H9 (cell line): ENCODE measurements around the gene PSMB1. TPM values are rescaled to one million over a fixed set of nuclear protein-coding genes. Genes with fewer than 3 reads are reported as not detected.

Source experiments
- DNase-seq: peaks from one replicate; pipeline ENCODE4 v3.0.0-alpha.2; 2017
- H2AFZ ChIP-seq: one replicate; pipeline ENCODE4 v1.6.1; 2013; ENCODE audit warnings: mild to moderate bottlenecking, low read length, control low read depth, moderate library complexity
- H2AK5ac ChIP-seq: 2 replicates; pipeline ENCODE4 v1.6.1; 2013; ENCODE audit warnings: low read length, control low read depth, mixed read lengths; ENCODE audit not compliant: insufficient read length
- H2BK120ac ChIP-seq: one replicate; pipeline ENCODE4 v1.6.1; 2013; ENCODE audit warnings: low read depth, mild to moderate bottlenecking, low read length, control low read depth, inconsistent platforms; ENCODE audit not compliant: poor library complexity, severe bottlenecking
- H2BK12ac ChIP-seq: 2 replicates; pipeline ENCODE4 v1.6.1; 2013; ENCODE audit warnings: low read length, control low read depth, mixed read lengths, low read depth; ENCODE audit not compliant: insufficient read length
- H2BK15ac ChIP-seq: 2 replicates; pipeline ENCODE4 v1.6.1; 2013; ENCODE audit warnings: low read depth, low read length, control low read depth
- H2BK20ac ChIP-seq: one replicate; pipeline ENCODE4 v1.6.1; 2013; ENCODE audit warnings: low read depth, mild to moderate bottlenecking, low read length, control low read depth, inconsistent platforms; ENCODE audit not compliant: poor library complexity, severe bottlenecking
- H2BK5ac ChIP-seq: 2 replicates; pipeline ENCODE4 v1.6.1; 2013; ENCODE audit warnings: low read length, control low read depth, mixed read lengths; ENCODE audit not compliant: insufficient read length
- H3K14ac ChIP-seq: 2 replicates; pipeline ENCODE4 v1.6.1; 2013; ENCODE audit warnings: low read length, control low read depth; ENCODE audit not compliant: insufficient read depth
- H3K18ac ChIP-seq: 2 replicates; pipeline ENCODE4 v1.6.1; 2013; ENCODE audit warnings: low read depth, mild to moderate bottlenecking, mixed read lengths, low read length, control low read depth; ENCODE audit not compliant: insufficient read length
- H3K23ac ChIP-seq: 2 replicates; pipeline ENCODE4 v1.6.1; 2013; ENCODE audit warnings: low read length, control low read depth, mixed read lengths, low read depth; ENCODE audit not compliant: insufficient read length
- H3K23me2 ChIP-seq: 2 replicates; pipeline ENCODE4 v1.6.1; 2013; ENCODE audit warnings: low read depth, mild to moderate bottlenecking, mixed read lengths, low read length, control low read depth; ENCODE audit not compliant: insufficient read length, poor library complexity, severe bottlenecking
- H3K27ac ChIP-seq: 2 replicates; pipeline ENCODE4 v1.5.1; 2013; ENCODE audit warnings: low read length, control low read depth, mixed read lengths, low read depth; ENCODE audit not compliant: insufficient read length
- H3K27me3 ChIP-seq: 2 replicates; pipeline ENCODE4 v1.6.1; 2013; ENCODE audit warnings: low read length, control low read depth, inconsistent platforms; ENCODE audit not compliant: insufficient read depth
- H3K4ac ChIP-seq: 2 replicates; pipeline ENCODE4 v1.6.1; 2013; ENCODE audit warnings: low read depth, mild to moderate bottlenecking, control low read depth, inconsistent platforms, low read length, moderate library complexity
- H3K4me1 ChIP-seq: 2 replicates; pipeline ENCODE4 v1.6.1; 2013; ENCODE audit warnings: low read length, control low read depth, inconsistent platforms; ENCODE audit not compliant: insufficient read depth
- H3K4me2 ChIP-seq: 2 replicates; pipeline ENCODE4 v1.6.1; 2013; ENCODE audit warnings: low read length, control low read depth, mixed read lengths; ENCODE audit not compliant: insufficient read length, insufficient read depth
- H3K56ac ChIP-seq: 2 replicates; pipeline ENCODE4 v1.6.1; 2013; ENCODE audit warnings: low read depth, mild to moderate bottlenecking, mixed read lengths, low read length, control low read depth; ENCODE audit not compliant: insufficient read length
- H3K79me1 ChIP-seq: 2 replicates; pipeline ENCODE4 v1.6.1; 2013; ENCODE audit warnings: low read depth, mild to moderate bottlenecking, moderate library complexity, low read length, control low read depth, inconsistent platforms; ENCODE audit not compliant: insufficient read depth, poor library complexity, severe bottlenecking
- H3K79me2 ChIP-seq: 2 replicates; pipeline ENCODE4 v1.6.1; 2013; ENCODE audit warnings: low read length, control low read depth, inconsistent platforms; ENCODE audit not compliant: insufficient read depth
- H3K9ac ChIP-seq: 2 replicates; pipeline ENCODE4 v1.6.1; 2013; ENCODE audit warnings: low read length, control low read depth, mixed read lengths; ENCODE audit not compliant: insufficient read length; ENCODE audit errors: extremely low read depth
- H3K9me3 ChIP-seq: one replicate; pipeline ENCODE4 v1.6.1; 2013; ENCODE audit warnings: low read depth, low read length, inconsistent platforms; ENCODE audit not compliant: control insufficient read depth
- H3T11ph ChIP-seq: one replicate; pipeline ENCODE4 v1.6.1; 2013; ENCODE audit warnings: mild to moderate bottlenecking, low read length, control low read depth, inconsistent platforms
- H4K20me1 ChIP-seq: one replicate; pipeline ENCODE4 v1.6.1; 2013; ENCODE audit not compliant: control insufficient read depth, insufficient read length, insufficient read depth
- H4K5ac ChIP-seq: 2 replicates; pipeline ENCODE4 v1.6.1; 2013; ENCODE audit warnings: low read depth, mild to moderate bottlenecking, mixed read lengths, low read length, control low read depth; ENCODE audit not compliant: insufficient read length
- H4K8ac ChIP-seq: replicated peaks from 2 replicates; pipeline ENCODE4 v1.6.1; 2013; ENCODE audit warnings: low read length, control low read depth, mixed read lengths, low read depth; ENCODE audit not compliant: insufficient read length
- H4K91ac ChIP-seq: 2 replicates; pipeline ENCODE4 v1.6.1; 2013; ENCODE audit warnings: low read depth, mild to moderate bottlenecking, moderate library complexity, mixed read lengths, low read length, control low read depth; ENCODE audit not compliant: insufficient read length
- H3K27ac Mint-ChIP-seq, 3 experiments: 2 replicates in 2 of 3; 3 replicates in 1 of 3; pipeline ENCODE4 v1.8.0; 2020 to 2021; ENCODE audit warnings: mixed read lengths in 3 of 3, mild to moderate bottlenecking in 1 of 3, moderate library complexity in 1 of 3
- H3K27me3 Mint-ChIP-seq: 2 replicates; pipeline ENCODE4 v1.8.0; 2021; ENCODE audit warnings: low read depth, mild to moderate bottlenecking, moderate library complexity, mixed read lengths
- H3K36me3 Mint-ChIP-seq, 3 experiments: 2 replicates in 2 of 3; 3 replicates in 1 of 3; pipeline ENCODE4 v1.8.0; 2020 to 2021; ENCODE audit warnings: low read depth in 3 of 3, mixed read lengths in 3 of 3; ENCODE audit not compliant: insufficient read depth in 1 of 3
- H3K4me1 Mint-ChIP-seq, 2 experiments: 2 replicates each; pipeline ENCODE4 v1.8.0; 2020; ENCODE audit warnings: mixed read lengths in 2 of 2
- H3K4me3 Mint-ChIP-seq, 2 experiments: 2 replicates in 1 of 2; 3 replicates in 1 of 2; pipeline ENCODE4 v1.8.0; 2020 to 2021; ENCODE audit warnings: mild to moderate bottlenecking in 2 of 2, mixed read lengths in 2 of 2, moderate library complexity in 1 of 2
- H3K9me3 Mint-ChIP-seq, 2 experiments: 2 replicates in 1 of 2; 3 replicates in 1 of 2; pipeline ENCODE4 v1.8.0; 2020; ENCODE audit warnings: mild to moderate bottlenecking in 2 of 2, mixed read lengths in 2 of 2, moderate library complexity in 1 of 2
- total RNA-seq: library from RNA; stranded (reverse); gene quantifications from 2 replicates; pipeline ENCODE4 v1.2.1, GENCODE V29; 2021
- TF ChIP-seq, protein P1 (sequence below): fragments of 200-600 bp; sonication (generic); conservative IDR thresholded peaks from 3 replicates; pipeline ENCODE4 v1.8.0; 2021; ENCODE audit warnings: antibody characterized with exemption, mild to moderate bottlenecking

PSMB1 gene
- total RNA-seq, 1 experiment from 2014 or later: 245 TPM

DNA sequence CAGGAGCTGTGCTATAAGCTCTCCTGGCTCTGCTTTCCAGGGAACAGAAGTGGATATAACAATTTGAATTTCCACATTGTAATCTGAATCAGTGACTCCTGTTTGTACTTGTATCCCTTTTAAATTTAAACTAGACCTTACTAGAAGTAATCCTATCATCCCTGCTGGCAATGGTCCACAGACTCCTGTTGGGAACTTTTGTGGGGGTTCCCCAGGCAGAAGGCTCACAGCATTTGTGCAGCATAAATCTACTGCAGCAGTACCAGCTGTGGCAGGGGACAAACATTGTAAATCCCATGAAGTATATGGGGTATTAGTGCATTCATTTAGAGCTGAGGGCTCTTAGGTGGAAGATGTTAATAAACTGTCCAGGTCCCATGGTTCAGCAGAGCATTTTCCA, 43.3 kb upstream of the PSMB1 start:
- H4K91ac ChIP-seq: no peak overlapping the region
- no peaks in the 10 kb centered on the region for H3K79me1 ChIP-seq
- no peak overlapping the region for H3K27ac ChIP-seq
- no peak overlapping the region for H2AK5ac ChIP-seq
- H3K9me3 Mint-ChIP-seq: peaks cover 24 to 29% of the 10 kb centered on the region in 2 experiments
- H3K56ac ChIP-seq: no peak overlapping the region
- H2BK15ac ChIP-seq: no peak overlapping the region
- no peak overlapping the region for H2AFZ ChIP-seq
- no peak overlapping the region for H3K9ac ChIP-seq
- H3K27ac Mint-ChIP-seq: no peak overlapping the region
- TF ChIP-seq, protein P1, sequence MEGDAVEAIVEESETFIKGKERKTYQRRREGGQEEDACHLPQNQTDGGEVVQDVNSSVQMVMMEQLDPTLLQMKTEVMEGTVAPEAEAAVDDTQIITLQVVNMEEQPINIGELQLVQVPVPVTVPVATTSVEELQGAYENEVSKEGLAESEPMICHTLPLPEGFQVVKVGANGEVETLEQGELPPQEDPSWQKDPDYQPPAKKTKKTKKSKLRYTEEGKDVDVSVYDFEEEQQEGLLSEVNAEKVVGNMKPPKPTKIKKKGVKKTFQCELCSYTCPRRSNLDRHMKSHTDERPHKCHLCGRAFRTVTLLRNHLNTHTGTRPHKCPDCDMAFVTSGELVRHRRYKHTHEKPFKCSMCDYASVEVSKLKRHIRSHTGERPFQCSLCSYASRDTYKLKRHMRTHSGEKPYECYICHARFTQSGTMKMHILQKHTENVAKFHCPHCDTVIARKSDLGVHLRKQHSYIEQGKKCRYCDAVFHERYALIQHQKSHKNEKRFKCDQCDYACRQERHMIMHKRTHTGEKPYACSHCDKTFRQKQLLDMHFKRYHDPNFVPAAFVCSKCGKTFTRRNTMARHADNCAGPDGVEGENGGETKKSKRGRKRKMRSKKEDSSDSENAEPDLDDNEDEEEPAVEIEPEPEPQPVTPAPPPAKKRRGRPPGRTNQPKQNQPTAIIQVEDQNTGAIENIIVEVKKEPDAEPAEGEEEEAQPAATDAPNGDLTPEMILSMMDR: no peak
- no peak overlapping the region for H2BK20ac ChIP-seq
- H3K9me3 ChIP-seq: no peaks in the 10 kb centered on the region
- no peak overlapping the region for H3K14ac ChIP-seq
- DNase-seq: no peak
- H3K4me3 Mint-ChIP-seq: no peak overlapping the region
- no peak overlapping the region for H3K18ac ChIP-seq
- H3T11ph ChIP-seq: no peak overlapping the region
- peaks cover 1 to 22% (median 14%) of the 10 kb centered on the region in 3 experiments; a peak in 6 of 7 replicates for H3K36me3 Mint-ChIP-seq
- no peaks in the 10 kb centered on the region for H3K79me2 ChIP-seq
- peaks cover 4% of the 10 kb centered on the region; the same call in 1 of the 2 replicates for H3K4me1 ChIP-seq
- no peak overlapping the region for H3K4ac ChIP-seq
- H4K20me1 ChIP-seq: no peaks in the 10 kb centered on the region
- H4K5ac ChIP-seq: no peak overlapping the region
- H3K23me2 ChIP-seq: no peaks in the 10 kb centered on the region
- H2BK120ac ChIP-seq: no peak overlapping the region
- H3K27me3 ChIP-seq: no peaks in the 10 kb centered on the region
- H2BK5ac ChIP-seq: no peak overlapping the region
- H2BK12ac ChIP-seq: no peak overlapping the region
- peaks cover 7% of the 10 kb centered on the region; the same call in 1 of the 2 replicates for H3K27me3 Mint-ChIP-seq
- peaks cover 29 to 33% of the 10 kb centered on the region in 2 experiments for H3K4me1 Mint-ChIP-seq
- H3K4me2 ChIP-seq: no peak overlapping the region
- no peak overlapping the region for H4K8ac ChIP-seq
- H3K23ac ChIP-seq: no peak overlapping the region
